Astrocyte (in vitro differentiated cells and primary cell): ENCODE measurements around the gene ESPNL. TPM values are rescaled to one million over a fixed set of nuclear protein-coding genes. Genes with fewer than 3 reads are reported as not detected.
"Not testable (repeated sequence)": the region's sequence is repeated elsewhere in the genome, so short reads cannot be mapped to it uniquely, and the experiment has no call there.

Source experiments
- DNase-seq: peaks from one replicate; pipeline ENCODE4 v3.0.0-alpha.2; 2010; ENCODE audit warnings: low read depth
- FAIRE-seq: peaks from 2 replicates; lab custom pipeline; 2011; peaks lifted over from hg19 to GRCh38; lab: Jason Lieb, UNC
- H2AFZ ChIP-seq: 2 replicates; pipeline ENCODE4 v1.6.0; 2012; ENCODE audit warnings: low read depth, low read length, inconsistent platforms
- H3K27ac ChIP-seq: 2 replicates; pipeline ENCODE4 v1.5.1; 2011; ENCODE audit warnings: low read depth, low read length, inconsistent platforms
- H3K27me3 ChIP-seq: 2 replicates; pipeline ENCODE4 v1.6.0; 2011; ENCODE audit warnings: low read length, inconsistent platforms; ENCODE audit not compliant: insufficient read depth
- H3K36me3 ChIP-seq: 2 replicates; pipeline ENCODE4 v1.5.1; 2011; ENCODE audit warnings: low read length, inconsistent platforms; ENCODE audit not compliant: insufficient read depth
- H3K4me1 ChIP-seq: 2 replicates; pipeline ENCODE4 v1.5.1; 2011; ENCODE audit warnings: low read length, inconsistent platforms; ENCODE audit not compliant: insufficient read depth
- H3K4me2 ChIP-seq: 2 replicates; pipeline ENCODE4 v1.6.0; 2012; ENCODE audit warnings: low read length, inconsistent platforms
- H3K4me3 ChIP-seq: 2 replicates; pipeline ENCODE4 v1.5.1; 2011; ENCODE audit warnings: low read depth, mild to moderate bottlenecking, low read length, inconsistent platforms; ENCODE audit not compliant: insufficient read depth
- H3K79me2 ChIP-seq: 2 replicates; pipeline ENCODE4 v1.6.0; 2012; ENCODE audit warnings: mild to moderate bottlenecking, low read length, inconsistent platforms; ENCODE audit not compliant: insufficient read depth
- H3K9ac ChIP-seq: 2 replicates; pipeline ENCODE4 v1.6.0; 2012; ENCODE audit warnings: mild to moderate bottlenecking, low read length, inconsistent platforms
- H3K9me3 ChIP-seq: 2 replicates; pipeline ENCODE4 v1.5.1; 2012; ENCODE audit warnings: low read depth, mild to moderate bottlenecking, low read length, inconsistent platforms; ENCODE audit not compliant: insufficient read depth
- H4K20me1 ChIP-seq: 2 replicates; pipeline ENCODE4 v1.6.0; 2012; ENCODE audit warnings: low read length, inconsistent platforms; ENCODE audit not compliant: insufficient read depth
- H3K27ac Mint-ChIP-seq: one replicate; pipeline ENCODE4 v1.8.0; 2021; ENCODE audit warnings: mild to moderate bottlenecking, mixed read lengths; ENCODE audit not compliant: unreplicated experiment
- H3K27me3 Mint-ChIP-seq: one replicate; pipeline ENCODE4 v1.8.0; 2021; ENCODE audit warnings: low read depth, mixed read lengths; ENCODE audit not compliant: unreplicated experiment
- H3K36me3 Mint-ChIP-seq: one replicate; pipeline ENCODE4 v1.8.0; 2021; ENCODE audit warnings: low read depth, mixed read lengths; ENCODE audit not compliant: unreplicated experiment
- H3K4me1 Mint-ChIP-seq: one replicate; pipeline ENCODE4 v1.8.0; 2021; ENCODE audit warnings: low read depth, mixed read lengths; ENCODE audit not compliant: unreplicated experiment
- H3K4me3 Mint-ChIP-seq: one replicate; pipeline ENCODE4 v1.8.0; 2021; ENCODE audit warnings: mild to moderate bottlenecking, moderate library complexity, mixed read lengths; ENCODE audit not compliant: unreplicated experiment
- H3K9me3 Mint-ChIP-seq: one replicate; pipeline ENCODE4 v1.8.0; 2021; ENCODE audit warnings: mild to moderate bottlenecking, mixed read lengths; ENCODE audit not compliant: unreplicated experiment
- EZH2 ChIP-seq: IDR thresholded peaks from 2 replicates; pipeline ENCODE4 v1.6.1; 2012; ENCODE audit warnings: mild to moderate bottlenecking, low read length, inconsistent platforms; ENCODE audit not compliant: insufficient read depth
- total RNA-seq: library from RNA; stranded (reverse); gene quantifications from 2 replicates; pipeline ENCODE4 v1.2.1, GENCODE V29; 2021
- TF ChIP-seq, protein P1 (sequence below): IDR thresholded peaks from 2 replicates; pipeline ENCODE4 v1.5.1; 2011; ENCODE audit warnings: low read depth, mild to moderate bottlenecking, inconsistent platforms, low read length, moderate library complexity; ENCODE audit not compliant: insufficient read depth

Gene ESPNL
- total RNA-seq, 1 donor from 2014 or later, result not detected

DNA sequence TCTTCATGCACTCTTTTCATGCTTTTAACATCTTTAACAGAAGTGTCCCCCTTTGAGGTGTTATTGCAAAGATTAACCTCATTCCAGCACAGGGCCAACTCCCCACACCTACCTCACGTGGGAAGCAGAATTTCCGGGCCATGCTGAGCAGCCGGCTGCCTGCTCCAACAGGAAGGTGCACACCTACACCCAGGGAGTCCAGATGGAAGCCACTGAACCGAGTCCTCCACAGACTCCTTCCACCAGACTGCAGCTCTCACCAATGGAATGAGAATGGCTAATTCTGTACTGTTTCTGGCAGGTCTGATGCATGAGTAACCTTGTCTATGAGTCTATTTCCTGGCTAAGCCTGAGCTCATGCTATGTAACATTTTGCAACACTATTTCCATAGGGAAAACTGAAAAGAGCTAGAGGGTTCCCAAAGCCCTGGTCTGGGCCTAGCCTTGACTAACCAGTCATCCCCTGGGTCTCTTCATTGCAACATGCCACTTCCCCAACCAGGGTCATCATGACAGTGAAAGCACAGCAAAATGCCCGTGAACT lies 69.6 kb downstream of the ESPNL start:
- peak overlapping the region; percentile 77 for H3K4me3 Mint-ChIP-seq

DNA sequence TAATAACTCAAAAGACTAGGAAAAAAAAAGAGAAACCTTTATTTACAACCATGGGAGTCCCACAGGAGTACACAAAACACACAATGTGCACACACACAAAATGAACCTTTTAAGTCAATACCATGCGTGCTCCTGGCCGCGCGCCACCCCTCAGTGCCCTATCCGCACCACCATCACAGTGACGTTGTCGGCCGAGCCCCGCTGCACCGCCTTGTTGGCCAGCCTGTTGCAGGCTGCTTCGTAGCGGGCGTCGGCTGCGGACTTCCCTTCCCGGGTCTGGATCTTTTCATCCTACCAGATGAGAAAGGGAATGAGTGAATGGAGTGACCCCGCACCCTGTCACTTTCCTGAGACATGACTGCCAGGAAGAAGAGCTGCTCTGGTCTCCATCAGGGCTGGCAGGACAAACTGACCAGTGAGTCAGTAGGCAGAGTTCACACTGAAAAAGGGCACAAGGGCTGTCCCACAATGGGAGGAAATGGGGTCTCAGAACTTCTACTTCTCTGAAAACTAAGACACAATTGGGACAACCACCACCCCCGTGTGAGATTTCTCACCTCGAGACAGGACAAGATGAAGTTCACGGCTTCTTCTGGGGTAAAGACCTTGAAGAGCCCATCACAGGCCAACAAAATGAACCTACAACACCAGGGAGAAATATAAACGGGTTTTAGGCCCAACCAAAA lies 70.4 kb downstream of the ESPNL start:
- DNase-seq, result no peak
- peak overlapping the region; percentile 81 for H3K4me2 ChIP-seq
- peaks cover 5% of the 10 kb centered on the region for H3K79me2 ChIP-seq
- Mint-ChIP-seq H3K9me3 (no peaks in the 10 kb centered on the region), H3K27me3 (no peaks in the 10 kb centered on the region), H3K4me1 (peaks cover 26% of the 10 kb centered on the region), H3K27ac (peak overlapping the region; percentile 98), H3K36me3 (peaks cover 17% of the 10 kb centered on the region), H3K4me3 (no peak overlapping the region)
- H3K27me3 ChIP-seq, result no peaks in the 10 kb centered on the region
- H3K4me3 ChIP-seq, result no peak overlapping the region
- peaks cover 28% of the 10 kb centered on the region for H3K36me3 ChIP-seq
- no peak overlapping the region for H2AFZ ChIP-seq
- peak overlapping the region; percentile 81 for H3K9ac ChIP-seq
- H3K4me1 ChIP-seq, result peaks cover 38% of the 10 kb centered on the region
- H4K20me1 ChIP-seq, result no peaks in the 10 kb centered on the region
- no peak for FAIRE-seq
- peak overlapping the region; percentile 98 for H3K27ac ChIP-seq
- TF ChIP-seq, protein P1, sequence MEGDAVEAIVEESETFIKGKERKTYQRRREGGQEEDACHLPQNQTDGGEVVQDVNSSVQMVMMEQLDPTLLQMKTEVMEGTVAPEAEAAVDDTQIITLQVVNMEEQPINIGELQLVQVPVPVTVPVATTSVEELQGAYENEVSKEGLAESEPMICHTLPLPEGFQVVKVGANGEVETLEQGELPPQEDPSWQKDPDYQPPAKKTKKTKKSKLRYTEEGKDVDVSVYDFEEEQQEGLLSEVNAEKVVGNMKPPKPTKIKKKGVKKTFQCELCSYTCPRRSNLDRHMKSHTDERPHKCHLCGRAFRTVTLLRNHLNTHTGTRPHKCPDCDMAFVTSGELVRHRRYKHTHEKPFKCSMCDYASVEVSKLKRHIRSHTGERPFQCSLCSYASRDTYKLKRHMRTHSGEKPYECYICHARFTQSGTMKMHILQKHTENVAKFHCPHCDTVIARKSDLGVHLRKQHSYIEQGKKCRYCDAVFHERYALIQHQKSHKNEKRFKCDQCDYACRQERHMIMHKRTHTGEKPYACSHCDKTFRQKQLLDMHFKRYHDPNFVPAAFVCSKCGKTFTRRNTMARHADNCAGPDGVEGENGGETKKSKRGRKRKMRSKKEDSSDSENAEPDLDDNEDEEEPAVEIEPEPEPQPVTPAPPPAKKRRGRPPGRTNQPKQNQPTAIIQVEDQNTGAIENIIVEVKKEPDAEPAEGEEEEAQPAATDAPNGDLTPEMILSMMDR, result no peak
- no peak for TF ChIP-seq EZH2
- H3K9me3 ChIP-seq, result no peaks in the 10 kb centered on the region

More for the DNA sequence above, 69.6 kb downstream of the ESPNL start:
- peak overlapping the region; percentile 98 for H3K27ac Mint-ChIP-seq
- Histone ChIP-seq H3K9ac (peak overlapping the region; percentile 81), H3K4me1 (peaks cover 38% of the 10 kb centered on the region), H3K4me3 (peak overlapping the region; percentile 33), H3K79me2 (peaks cover 5% of the 10 kb centered on the region), H3K27me3 (no peaks in the 10 kb centered on the region), H3K4me2 (peak overlapping the region; percentile 81), H3K36me3 (peaks cover 28% of the 10 kb centered on the region), H3K9me3 (no peaks in the 10 kb centered on the region), H4K20me1 (no peaks in the 10 kb centered on the region), H2AFZ (no peak overlapping the region), H3K27ac (peak overlapping the region; percentile 98)
- H3K27me3 Mint-ChIP-seq, result peaks cover 6% of the 10 kb centered on the region
- DNase-seq (peak; percentile 96), FAIRE-seq (peak; percentile 99)
- peaks cover 26% of the 10 kb centered on the region for H3K4me1 Mint-ChIP-seq
- H3K36me3 Mint-ChIP-seq, result peaks cover 21% of the 10 kb centered on the region
- H3K9me3 Mint-ChIP-seq, result no peaks in the 10 kb centered on the region
- TF ChIP-seq EZH2, result no peak
- TF ChIP-seq, protein P1, result no peak

DNA sequence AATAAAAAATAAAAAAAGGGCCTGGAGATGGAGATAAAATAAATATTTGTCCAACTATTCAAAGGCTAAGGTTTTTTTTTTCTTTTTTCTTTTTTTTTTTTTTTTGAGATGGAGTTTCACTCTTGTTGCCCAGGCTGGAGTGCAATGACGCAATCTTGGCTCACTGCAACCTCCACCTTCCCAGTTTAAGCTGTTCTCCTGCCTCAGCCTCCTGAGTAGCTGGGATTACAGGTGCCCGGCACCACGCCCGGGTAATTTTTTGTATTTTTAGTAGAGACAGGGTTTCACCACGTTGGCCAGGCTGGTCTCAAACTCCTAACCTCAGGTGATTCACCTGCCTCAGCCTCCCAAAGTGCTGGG lies 70.9 kb downstream of the ESPNL start:
- peaks cover 19% of the 10 kb centered on the region for H3K36me3 Mint-ChIP-seq

More for the DNA sequence above, 70.9 kb downstream of the ESPNL start:
- not testable (repeated sequence) for H3K4me3 ChIP-seq, H3K9me3 ChIP-seq, H3K4me2 ChIP-seq, H3K9me3 Mint-ChIP-seq, H3K27me3 Mint-ChIP-seq, H3K9ac ChIP-seq, DNase-seq, H4K20me1 ChIP-seq, FAIRE-seq, H3K27me3 ChIP-seq, H2AFZ ChIP-seq, H3K79me2 ChIP-seq, H3K4me3 Mint-ChIP-seq
- peak overlapping the region; percentile 98 for H3K27ac ChIP-seq
- Mint-ChIP-seq H3K27ac (peak overlapping the region; percentile 98), H3K4me1 (peaks cover 26% of the 10 kb centered on the region)
- H3K4me1 ChIP-seq, result peaks cover 38% of the 10 kb centered on the region
- H3K36me3 ChIP-seq, result peaks cover 28% of the 10 kb centered on the region
